ENCODE results near the gene NWD2. TPM values are rescaled to one million over a fixed set of nuclear protein-coding genes. Genes with fewer than 3 reads are reported as not detected.
"Not testable (repeated sequence)": the region's sequence is repeated elsewhere in the genome, so short reads cannot be mapped to it uniquely, and the experiment has no call there.

Gene NWD2
- polyA plus RNA-seq, 3 donors, result 0.15 to 0.31 (median 0.17) TPM

DNA sequence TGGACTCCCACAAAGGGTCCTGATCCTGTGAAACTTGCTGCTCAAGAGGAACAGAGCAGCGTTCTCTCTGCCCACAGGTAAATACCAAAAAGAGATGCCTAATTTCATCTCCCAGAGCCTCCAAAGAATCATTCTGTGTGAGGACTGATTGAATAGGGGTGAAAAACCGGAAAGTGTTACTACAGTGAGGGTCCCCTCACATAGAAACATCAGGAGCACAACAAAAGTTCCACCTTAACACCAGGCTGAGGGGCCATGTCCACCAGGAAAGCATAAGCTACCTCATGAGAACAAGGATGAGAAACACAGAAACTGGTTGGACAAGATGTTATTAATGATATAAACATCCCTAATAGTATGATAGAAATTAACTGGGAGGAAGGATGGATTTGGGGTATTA is 140.9 kb downstream of the NWD2 start:
- no peak for DNase-seq (ENCODE audit: extremely low read depth in 1 of 11, low read depth in 9 of 11, low spot score in 4 of 11)

DNA sequence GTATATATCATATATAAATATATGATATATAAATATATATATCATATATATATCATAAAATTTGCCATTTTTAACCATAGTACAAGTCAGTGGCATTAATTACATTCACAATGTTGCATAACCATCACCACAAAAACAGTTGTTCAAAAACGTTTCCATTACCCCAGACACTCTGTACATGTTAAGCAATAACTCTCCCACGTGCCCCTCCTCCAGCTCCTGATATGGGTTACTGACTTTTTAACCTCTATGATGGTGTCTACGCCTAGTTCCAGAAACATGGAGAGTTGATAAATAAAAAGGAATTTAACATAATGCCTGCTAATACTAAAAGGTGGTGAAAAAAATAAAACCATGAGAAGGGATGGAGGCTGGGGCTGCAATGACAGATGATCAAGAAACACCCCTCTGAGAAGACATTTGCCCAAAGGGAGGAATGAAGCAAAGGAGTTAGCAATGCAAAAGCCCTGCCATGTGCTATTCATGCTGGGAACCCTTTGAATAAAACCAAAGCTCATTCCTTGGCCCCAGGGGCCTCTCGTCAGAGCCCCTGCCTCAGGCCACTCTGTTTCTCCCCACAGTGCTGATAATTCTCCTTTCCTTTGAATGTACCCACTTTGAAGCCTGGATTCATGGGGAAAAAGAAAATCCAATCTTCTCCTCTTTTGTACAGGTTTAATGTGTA is 144.3 kb downstream of the NWD2 start:
- DNase-seq (ENCODE audit: extremely low read depth in 1 of 11, low read depth in 9 of 11, low spot score in 4 of 11), result no peak

DNA sequence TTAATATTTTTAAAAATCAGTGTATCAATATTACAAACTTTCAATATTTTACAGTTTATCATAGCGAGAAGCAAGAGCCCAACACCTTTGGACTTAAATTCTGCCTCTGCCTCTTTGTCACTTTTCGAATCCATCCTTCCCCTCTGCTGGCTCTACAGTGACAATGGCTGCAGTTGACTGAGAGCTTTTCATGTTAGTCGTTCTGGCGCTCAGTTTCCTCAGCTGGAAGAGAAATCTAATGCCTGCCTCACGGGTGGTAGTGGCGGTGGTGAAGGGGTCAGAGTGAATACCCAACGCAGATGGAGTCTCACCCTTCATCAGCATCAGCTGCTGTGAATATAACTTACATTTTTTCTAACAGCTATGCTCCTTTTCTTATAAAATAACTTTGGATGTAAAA is 144.8 kb downstream of the NWD2 start:
- no peak for DNase-seq (ENCODE audit: extremely low read depth in 1 of 11, low read depth in 9 of 11, low spot score in 4 of 11)

DNA sequence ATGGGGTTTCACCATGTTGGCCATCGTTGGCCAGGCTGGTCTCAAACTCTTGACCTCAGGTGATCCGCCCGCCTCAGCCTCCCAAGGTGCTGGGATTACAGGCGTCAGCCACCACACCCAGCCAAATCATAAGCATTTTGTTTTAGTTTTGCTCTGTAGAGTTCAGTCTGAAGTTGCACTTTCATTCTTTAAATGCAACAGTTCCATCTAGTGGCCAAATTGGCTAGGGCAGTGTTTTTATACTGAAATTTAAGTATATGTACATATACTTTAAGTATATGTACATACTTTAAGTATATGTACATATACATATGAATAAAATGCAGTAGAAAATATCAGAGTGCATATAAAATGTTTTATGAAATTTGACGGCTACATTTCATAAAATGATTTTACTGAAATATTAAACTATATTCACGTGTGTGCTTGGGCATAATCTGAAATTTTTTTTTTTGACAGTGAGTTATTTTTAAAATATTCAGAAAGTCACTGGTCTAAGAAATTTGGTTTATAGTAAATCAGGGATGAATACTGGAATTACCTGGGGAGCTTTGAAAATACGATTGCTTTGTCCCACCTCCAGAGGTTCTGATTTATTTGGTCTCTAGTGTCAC is 145.5 kb downstream of the NWD2 start:
- DNase-seq (ENCODE audit: extremely low read depth in 1 of 11, low read depth in 9 of 11, low spot score in 4 of 11), result peak in 10 of 11 donors; percentile 17 to 55 (median 36)

DNA sequence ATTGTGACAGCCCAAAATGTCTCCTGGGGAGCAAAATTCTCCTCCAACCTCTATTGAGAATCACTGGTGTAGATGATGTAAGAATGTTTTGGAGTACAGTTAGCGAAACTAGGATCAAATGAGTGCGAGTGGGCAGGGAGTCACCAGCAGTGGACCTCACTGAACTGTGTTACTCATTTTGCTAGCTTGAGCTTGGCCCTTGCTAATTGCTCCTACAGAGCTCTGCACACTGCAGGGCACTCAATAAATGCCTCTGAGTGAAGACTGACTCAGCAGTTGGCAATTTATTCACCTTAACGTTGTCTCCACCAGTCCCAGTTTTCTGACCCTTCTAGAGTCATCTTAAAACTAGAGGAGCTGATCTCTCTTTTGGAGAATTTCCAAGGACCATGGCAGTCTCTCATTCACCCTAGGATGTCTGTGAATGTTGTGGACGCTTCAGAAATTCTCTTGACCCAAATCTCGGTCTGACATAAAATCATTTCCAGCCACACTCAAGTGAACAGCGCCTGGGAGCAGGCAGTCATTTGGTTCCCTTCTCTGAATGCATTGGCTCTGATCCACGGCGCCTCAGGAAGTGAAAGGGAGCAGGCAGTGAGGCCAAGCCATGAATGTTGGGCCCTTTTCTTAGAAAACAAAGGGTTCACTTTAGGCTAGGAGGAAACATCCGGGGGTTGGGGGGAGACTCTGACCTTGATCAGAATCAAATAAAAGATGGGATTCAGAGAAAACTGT is 148.1 kb downstream of the NWD2 start:
- DNase-seq (ENCODE audit: extremely low read depth in 1 of 11, low read depth in 9 of 11, low spot score in 4 of 11), result peak in 6 of 11 donors; percentile 7 to 28 (median 10)

DNA sequence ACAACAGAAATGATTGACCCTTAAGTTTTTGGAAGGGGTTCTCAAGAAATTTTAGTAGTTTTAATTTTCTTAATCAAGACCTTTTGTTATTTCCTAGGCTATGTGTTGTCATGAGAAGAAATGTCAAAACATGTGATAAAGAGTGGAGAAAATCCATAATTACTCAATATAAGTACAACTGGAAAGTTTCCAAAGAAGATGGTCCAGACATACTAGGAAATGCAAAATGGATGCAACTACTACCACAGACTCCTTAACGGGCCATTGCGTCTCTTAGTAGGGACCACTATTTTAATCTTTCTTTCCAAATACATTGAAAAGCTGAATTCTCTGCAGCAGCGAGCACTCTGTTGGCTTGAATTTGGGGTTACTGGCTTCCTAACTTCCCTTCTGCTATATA is 148.8 kb downstream of the NWD2 start:
- DNase-seq (ENCODE audit: extremely low read depth in 1 of 11, low read depth in 9 of 11, low spot score in 4 of 11), result no peak

DNA sequence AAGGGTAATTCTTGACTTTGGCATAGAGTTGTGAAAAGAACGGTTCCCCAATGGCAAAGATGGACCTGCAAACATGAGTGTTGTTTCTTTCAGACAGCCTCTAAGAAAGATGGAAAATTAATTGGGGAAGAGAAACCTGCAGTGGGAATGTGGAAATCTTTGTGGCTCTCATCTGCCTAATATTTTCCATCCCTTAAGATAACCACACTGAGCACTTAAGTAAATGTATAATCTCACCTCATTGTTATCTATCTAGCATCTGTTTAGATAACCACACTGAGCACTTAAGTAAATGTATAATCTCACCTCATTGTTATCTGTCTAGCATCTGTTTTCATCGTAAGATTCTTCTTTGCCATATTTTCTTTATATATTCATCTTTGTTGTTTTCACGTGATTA is 149.3 kb downstream of the NWD2 start:
- no peak for DNase-seq (ENCODE audit: extremely low read depth in 1 of 11, low read depth in 9 of 11, low spot score in 4 of 11)

DNA sequence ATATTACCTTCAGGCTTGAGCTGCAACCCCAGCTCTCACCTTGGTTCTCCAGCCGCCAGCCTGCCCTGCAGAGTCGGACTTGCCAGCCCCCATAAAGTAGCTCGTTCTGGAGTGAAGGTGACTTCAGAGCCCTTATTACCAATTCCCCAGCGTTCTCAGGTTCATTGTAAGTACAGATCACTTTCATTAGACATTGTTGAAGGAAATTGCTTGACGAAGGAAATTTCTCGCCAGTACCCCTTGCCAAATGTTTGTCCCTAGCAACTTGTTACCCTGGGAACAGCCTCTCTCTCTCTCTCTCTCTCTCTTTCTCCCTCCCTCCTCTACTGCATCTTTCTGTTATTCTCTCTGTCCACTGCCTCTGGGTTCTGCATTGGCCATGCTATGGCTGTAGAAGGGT is 153.0 kb downstream of the NWD2 start:
- DNase-seq (ENCODE audit: extremely low read depth in 1 of 11, low read depth in 9 of 11, low spot score in 4 of 11), result no peak

DNA sequence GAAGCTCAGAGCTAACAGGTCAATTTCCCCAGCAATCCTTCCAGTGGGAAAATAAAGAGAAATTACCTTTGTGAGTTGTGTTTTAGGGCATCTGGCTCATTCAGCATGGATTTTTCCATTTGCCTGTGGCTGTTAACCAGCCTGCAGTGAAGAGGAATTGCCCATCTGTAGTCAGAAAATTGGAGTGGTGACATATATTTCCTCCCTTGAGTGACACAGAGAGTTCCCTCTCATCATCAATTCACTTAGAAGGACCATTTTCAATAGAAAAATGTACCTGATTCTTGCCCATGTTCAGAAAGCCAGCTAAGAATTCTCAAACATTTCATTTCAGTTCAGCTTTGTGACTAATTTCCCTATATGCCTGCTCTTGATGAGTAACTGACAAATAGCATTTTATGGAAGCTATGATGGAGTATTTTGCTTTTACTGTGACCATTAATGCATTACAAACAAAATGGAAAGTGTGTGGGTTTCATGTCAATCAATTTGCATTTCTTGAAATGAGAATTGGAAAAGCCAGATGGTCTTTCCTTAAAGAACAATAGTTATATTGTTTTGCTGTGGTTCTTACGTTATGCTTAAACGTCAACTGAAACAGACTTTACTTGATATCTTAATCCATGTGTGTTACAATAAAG is 155.8 kb downstream of the NWD2 start:
- no peak for DNase-seq (ENCODE audit: extremely low read depth in 1 of 11, low read depth in 9 of 11, low spot score in 4 of 11)

DNA sequence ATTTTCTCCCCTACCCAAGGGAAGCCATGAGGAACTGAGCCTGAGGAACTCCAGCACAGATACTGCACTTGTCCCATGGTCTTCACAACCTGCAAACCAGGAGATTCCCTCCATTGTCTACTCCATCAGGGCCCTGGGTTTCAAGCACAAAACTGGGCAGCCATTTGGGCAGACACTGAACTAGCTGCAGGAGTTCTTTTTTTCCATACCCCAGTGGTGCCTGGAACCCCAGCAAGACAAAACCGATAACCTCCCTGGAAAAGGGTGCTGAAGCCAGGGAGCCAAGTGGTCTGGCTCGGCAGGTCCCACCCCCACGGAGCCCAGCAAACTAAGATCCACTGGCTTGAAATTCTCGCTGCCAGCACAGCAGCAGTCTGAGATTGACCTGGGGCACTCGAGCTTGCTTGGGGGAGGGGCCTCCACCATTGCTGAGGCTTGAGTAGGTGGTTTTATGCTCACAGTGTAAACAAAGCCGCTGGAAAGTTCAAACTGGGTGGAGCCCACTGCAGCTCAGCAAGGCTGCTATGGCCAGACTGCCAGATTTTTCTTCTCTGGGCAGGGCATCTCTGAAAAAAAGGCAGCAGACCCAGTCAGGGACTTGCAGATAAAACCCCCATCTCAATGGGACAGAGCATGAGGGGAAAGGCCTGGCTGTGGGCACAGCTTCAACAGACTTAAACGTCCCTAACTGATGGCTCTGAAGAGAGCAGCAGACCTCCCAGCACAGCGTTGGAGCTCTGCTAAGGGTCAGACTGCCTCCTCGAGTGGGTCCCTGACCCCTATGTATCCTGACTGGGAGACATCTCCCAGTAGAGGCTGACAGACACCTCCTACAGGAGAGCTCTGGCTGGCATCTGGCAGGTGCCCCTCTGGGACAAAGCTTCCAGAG is 163.6 kb downstream of the NWD2 start:
- DNase-seq (ENCODE audit: extremely low read depth in 1 of 11, low read depth in 9 of 11, low spot score in 4 of 11), result peak in 1 of 11 donors; percentile 3

DNA sequence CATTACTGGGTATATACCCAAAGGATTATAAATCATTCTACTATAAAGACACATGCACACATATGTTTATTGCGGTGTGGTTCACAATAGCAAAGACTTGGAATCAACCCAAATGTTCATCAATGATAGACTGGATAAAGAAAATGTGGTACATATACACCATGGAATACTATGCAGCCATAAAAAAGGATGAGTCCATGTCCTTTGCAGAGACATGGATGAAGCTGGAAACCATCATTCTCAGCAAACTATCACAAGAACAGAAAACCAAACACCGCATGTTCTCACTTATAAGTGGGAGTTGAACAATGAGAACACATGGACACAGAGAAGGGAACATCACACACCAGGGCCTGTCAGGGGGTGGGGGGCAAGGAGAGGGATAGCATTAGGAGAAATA is 169.1 kb downstream of the NWD2 start:
- DNase-seq (ENCODE audit: extremely low read depth in 1 of 11, low read depth in 9 of 11, low spot score in 4 of 11), result not testable (repeated sequence)

DNA sequence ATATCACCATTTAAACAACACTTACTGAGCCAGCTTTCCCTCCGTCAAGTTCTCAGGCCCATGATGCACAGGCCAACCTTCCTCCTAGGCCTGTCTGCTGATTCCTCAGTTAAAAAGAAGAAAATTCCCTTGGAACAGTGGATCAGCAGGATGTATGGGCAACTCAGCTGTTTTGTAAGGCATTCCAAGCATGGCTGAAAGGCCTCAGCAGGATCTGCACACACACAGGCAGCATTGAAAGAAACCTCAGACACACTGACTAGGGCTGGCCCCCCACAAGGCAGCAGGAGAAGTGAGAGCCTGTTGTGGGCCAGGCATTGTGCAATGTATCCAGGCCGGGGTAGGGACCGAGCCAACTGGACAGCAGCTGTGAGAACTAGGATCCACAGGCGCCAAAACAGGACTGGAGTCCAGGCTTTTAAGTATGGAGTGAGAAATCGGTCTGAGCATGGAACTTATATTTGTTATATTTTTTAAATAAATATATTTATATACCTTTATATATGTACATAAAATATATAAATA is 171.4 kb downstream of the NWD2 start:
- no peak for DNase-seq (ENCODE audit: extremely low read depth in 1 of 11, low read depth in 9 of 11, low spot score in 4 of 11)

DNA sequence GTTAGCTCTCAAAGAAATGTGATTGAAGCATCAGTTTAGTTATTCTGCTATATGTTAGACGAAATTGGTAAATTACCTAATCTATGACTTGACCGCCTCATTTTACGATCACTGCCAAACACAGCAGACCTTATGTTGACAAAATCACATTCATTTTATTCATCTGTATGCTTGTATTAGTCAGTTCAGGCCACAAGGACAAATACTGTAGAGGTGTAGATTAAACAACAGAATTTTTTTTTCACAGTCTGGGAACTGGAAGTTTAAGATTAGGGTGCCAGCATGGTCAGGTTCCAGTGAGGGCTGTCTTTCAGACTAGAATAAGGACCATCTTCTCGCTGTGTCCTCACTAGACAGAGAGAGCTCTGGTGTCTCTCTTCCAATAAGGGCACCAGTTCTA is 177.1 kb downstream of the NWD2 start:
- no peak for DNase-seq (ENCODE audit: extremely low read depth in 1 of 11, low read depth in 9 of 11, low spot score in 4 of 11)

DNA sequence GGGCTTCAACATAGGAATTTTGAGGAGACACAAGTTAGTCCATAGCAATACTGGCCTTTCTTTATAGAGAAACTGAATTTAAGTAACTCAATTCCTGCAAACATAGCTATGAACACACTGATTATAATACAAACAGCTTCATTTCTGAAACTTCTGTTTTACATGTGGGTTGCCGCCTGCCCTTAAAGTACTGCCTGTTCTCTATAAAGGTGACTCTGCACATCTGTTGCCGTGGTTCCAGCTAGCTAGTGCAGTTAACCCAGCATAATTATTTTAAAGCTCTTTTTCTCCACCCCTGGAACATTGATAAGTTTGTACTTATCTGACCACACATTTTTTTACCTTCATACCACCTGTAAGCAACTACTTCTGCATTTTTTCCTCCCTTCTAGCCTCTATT is 177.6 kb downstream of the NWD2 start:
- DNase-seq (ENCODE audit: extremely low read depth in 1 of 11, low read depth in 9 of 11, low spot score in 4 of 11), result no peak

DNA sequence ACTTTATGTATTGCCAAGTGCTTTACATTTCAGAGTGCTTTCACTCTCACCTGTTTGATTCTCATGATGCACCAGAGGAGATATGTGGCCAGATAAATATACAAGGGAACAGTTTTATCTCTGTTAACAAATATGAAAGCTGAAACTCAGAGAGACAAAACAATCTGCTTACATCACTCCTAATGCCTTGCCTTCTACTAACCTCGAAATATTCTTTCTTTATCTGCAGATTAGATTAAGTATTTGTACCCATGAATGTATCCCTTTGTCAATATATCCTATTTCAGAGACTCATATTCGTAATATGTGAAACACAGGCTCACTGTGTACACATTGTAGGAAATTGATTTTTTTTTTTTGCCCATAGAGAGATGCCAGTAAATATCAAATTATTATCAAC is 178.1 kb downstream of the NWD2 start:
- DNase-seq (ENCODE audit: extremely low read depth in 1 of 11, low read depth in 9 of 11, low spot score in 4 of 11), result no peak

DNA sequence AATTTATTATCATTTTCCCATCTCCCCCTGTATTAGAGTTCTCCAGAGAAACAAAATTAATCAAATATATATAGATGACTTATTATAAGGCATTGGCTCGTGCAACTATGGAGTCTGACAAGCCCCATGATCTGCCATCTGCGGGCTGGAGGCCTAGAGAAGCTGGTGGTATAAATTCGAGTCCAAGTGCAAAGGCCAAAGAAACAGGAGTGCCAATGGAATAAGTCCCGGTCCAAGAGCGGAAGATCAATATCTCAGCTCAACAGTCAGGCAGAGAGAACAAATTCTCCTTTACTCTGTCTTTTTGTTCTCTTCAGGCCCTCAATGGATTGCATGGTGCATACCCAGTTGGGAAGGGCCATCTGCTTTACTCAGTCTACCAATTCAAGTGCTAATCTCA is 178.8 kb downstream of the NWD2 start:
- DNase-seq (ENCODE audit: extremely low read depth in 1 of 11, low read depth in 9 of 11, low spot score in 4 of 11), result no peak

DNA sequence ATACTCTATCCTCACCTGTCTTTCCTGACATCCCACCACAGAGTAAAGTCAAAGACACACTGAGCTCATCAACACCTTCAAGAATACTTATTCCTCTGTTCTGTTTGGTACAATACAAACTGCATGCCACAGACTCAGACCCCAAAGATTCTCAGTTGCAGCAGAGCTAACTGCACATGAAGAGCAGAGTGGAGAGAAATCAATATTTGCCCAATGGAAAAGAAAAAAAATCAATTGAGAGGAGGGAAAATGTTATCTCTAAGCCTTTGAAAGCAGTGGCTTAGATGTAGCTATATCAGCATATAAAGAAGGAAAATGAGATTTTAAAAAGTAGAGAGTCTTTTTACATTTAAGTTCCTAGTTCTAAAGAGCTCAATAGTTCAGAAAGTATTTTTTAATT is 180.2 kb downstream of the NWD2 start:
- DNase-seq (ENCODE audit: extremely low read depth in 1 of 11, low read depth in 9 of 11, low spot score in 4 of 11), result no peak

DNA sequence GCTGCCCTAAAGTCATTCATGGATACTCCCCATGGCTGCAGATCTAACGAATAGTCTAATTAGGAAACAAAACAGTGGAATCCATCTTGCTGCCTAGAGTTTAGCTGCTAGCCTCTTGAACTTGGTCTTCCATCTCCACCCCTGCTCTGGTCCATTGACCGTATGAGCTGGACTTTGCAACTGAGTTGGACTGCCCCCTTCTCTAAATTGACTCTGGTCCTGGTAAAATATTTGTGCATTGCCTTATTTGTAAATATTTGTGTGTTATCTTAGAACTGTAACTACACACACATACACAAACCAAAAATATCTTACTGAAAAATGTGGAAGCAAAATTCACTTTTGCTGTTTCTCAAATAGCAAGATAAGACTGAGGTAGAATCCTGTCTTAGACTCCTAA is 181.3 kb downstream of the NWD2 start:
- DNase-seq (ENCODE audit: extremely low read depth in 1 of 11, low read depth in 9 of 11, low spot score in 4 of 11), result no peak

DNA sequence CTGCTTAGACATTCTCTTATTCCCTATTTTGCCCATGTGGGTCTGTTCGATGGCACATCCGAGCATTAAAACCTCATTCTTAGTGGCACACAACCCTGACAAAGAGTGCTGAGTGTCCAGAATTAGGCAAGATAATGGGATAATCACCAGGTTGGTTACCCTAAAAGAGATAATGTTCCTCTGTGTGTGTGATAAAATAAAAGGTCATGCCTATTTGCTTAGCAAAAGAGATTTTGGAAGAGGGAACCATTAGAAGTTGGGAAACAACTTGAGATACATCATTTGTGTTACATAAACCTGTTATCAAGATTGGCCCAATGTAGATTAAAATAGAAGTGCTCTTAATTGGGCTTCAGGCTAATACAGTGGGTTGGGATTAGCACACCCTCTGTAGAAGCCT is 182.7 kb downstream of the NWD2 start:
- no peak for DNase-seq (ENCODE audit: extremely low read depth in 1 of 11, low read depth in 9 of 11, low spot score in 4 of 11)

Data from renal cortex interstitium (tissue), 11 donors.